Activated naive CD8-positive, alpha-beta T cell treated with anti-CD3 and anti-CD28 coated beads, Interleukin-2, amount 50 U/mL, for 16 hours (primary cell): ENCODE results near the gene DNAJC22.
"Not testable (repeated sequence)": the region's sequence is repeated elsewhere in the genome, so short reads cannot be mapped to it uniquely, and the experiment has no call there.

Experiments used
- DNase-seq: peaks from one replicate; pipeline ENCODE4 v3.0.0-alpha.2; 2020; ENCODE audit warnings: low read depth, low spot score

Gene DNAJC22

GRCh38 chr12:49331380-49332222 lies 15.1 kb upstream of the DNAJC22 start:
- DNase-seq = no peak

GRCh38 chr12:49332441-49332861 lies 14.2 kb upstream of the DNAJC22 start:
- DNase-seq = no peak

GRCh38 chr12:49332891-49333371 lies 13.8 kb upstream of the DNAJC22 start:
- no peak for DNase-seq

- not testable (repeated sequence) for DNase-seq
Measured at GRCh38 chr12:49333778-49334177, 12.9 kb upstream of the DNAJC22 start.

GRCh38 chr12:49334226-49334625 lies 12.5 kb upstream of the DNAJC22 start:
- no peak for DNase-seq

GRCh38 chr12:49334681-49335080 lies 12.0 kb upstream of the DNAJC22 start:
- no peak for DNase-seq

- DNase-seq = no peak
Measured at GRCh38 chr12:49335118-49335954, 11.4 kb upstream of the DNAJC22 start.

- no peak for DNase-seq
Measured at GRCh38 chr12:49335955-49336644, 10.6 kb upstream of the DNAJC22 start.

GRCh38 chr12:49336645-49337584 lies 9.8 kb upstream of the DNAJC22 start, which contains the start of gene C1QL4:
Gene C1QL4 (minus strand): TSS chr12:49337188. CDS start chr12:49336477, 711 bp downstream.
- peak; percentile 74 for DNase-seq

GRCh38 chr12:49338830-49339463 lies 7.7 kb upstream of the DNAJC22 start:
- no peak for DNase-seq

- DNase-seq = no peak
Measured at GRCh38 chr12:49339464-49339861, 7.2 kb upstream of the DNAJC22 start.

GRCh38 chr12:49340095-49340870 lies 6.4 kb upstream of the DNAJC22 start:
- no peak for DNase-seq

- no peak for DNase-seq
Measured at GRCh38 chr12:49340971-49341776, 5.5 kb upstream of the DNAJC22 start.

GRCh38 chr12:49341777-49342065 lies 5.0 kb upstream of the DNAJC22 start:
- DNase-seq = no peak

GRCh38 chr12:49342066-49342913 lies 4.4 kb upstream of the DNAJC22 start:
- peak; percentile 48 for DNase-seq

- DNase-seq = no peak
Measured at GRCh38 chr12:49342914-49343731, 3.6 kb upstream of the DNAJC22 start.

GRCh38 chr12:49344486-49345050 lies 2.1 kb upstream of the DNAJC22 start:
- no peak for DNase-seq
